Stimulated activated CD4-positive, alpha-beta T cell treated with anti-CD3 and anti-CD28 coated beads, Interleukin-1b, Interleukin-23, amount 100 ng/mL, for 4 hours (primary cell): ENCODE data around the gene TBL1XR1.
"Not testable (repeated sequence)": the region's sequence is repeated elsewhere in the genome, so short reads cannot be mapped to it uniquely, and the experiment has no call there.

Experiments used
- DNase-seq, 2 donors: peaks; one replicate each; pipeline ENCODE4 v3.0.0-alpha.2; 2020; ENCODE audit warnings: low read depth in 2 of 2

Gene TBL1XR1

DNA sequence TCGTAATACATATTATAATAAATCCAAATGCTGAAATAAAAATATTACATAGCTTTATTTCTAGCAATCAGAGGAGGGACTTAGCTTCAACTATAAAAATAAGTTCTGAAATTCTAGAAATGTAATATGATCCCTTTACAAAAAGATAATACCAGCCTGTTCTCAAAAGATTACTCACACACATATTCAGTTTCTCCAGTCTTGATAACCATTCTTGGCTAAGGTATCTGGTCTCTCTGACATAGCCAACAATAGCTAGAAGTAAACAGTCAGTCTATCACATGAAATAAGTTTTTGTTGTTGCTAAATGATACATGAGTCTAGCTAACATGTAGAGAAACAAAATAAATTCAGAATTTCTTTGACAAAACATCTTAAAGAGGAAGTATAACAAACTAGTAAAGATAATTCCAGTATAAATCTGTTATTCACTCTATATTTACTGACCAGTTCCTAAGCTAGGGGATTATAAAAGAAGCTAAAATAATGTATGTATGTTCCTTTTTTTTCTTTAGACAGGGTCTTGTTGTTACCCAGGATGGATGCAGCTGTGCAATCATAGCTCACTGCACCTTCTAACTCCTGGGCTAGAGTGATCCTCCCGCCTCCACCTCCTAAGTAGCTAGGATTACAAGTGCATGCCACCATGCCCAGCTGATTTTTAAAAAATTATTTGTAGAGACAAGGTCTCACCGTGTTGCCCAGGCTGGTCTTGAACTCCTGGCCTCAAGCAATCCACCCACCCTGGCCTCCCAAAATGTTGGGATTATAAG, 170.6 kb downstream of the TBL1XR1 start:
- no peak for DNase-seq

DNA sequence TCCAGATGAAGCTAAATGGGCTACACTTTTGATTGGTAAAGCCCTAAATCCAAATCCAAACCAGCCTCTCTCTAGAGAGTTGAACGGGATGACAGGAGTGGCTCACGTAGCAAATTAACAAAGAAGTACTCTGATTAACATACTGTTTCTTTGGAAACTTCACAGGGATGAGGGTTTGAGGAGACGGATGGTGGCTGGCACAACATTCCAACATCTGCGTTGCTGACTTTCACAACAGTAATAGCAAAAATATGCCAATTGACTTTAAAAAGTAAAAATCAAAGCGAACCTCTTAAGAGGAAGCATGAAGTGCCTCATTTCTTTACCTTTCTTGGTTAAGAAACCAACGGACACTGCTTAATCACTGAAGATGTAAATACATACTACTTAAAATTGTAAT, 181.4 kb downstream of the TBL1XR1 start:
- DNase-seq = no peak

DNA sequence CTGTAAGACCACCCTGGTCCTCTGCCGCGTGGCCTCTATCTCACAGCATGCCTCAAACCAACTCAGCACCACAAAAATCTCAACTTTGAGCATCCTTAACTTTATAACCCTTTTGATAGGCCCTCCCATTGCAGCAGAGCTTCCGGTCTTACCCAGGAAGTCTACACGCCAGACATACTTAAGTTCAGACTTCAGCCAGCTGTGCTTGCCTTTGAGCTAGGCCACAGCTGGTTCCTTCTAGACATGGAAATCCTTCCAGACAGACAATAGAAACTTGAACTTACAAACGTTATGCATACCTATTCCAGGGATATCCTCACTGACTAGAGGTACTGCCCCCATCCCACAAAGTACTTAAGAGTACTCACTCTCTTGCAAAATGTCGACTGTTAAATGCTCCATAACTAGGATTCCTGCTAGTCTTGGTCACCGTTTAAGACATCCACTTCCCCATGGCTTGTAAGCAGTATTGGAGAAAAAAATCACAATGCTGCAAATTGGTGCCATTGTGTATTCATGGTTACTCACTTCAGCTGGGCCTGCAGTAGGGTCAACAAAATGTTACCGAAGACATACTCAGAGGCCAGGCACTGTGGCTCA, 183.5 kb downstream of the TBL1XR1 start:
- no peak for DNase-seq

- no peak for DNase-seq
Observed at GRCh38 chr3:177005718-177006405, 191.4 kb downstream of the TBL1XR1 start.

- DNase-seq = not testable (repeated sequence)
Observed at GRCh38 chr3:177000159-177000558, 197.1 kb downstream of the TBL1XR1 start.

DNA sequence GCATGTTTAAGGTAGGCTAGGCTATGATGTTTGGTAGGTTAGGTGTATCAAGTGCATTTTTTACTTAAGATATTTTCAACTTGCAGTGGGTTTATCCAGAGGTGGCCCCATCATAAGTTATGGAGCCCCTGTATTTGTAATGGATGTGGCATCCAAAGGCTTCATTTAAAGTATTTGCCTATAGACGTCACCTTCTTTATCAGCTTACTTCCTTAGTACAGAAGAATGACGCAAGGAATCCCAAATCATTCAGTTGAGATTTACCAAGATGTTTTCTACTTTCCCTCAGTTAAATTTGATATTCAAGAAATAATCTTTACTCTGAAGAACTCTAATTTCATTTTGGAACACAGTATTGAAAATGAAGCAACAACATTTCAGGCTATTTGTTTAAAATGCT, 201.3 kb downstream of the TBL1XR1 start:
- no peak for DNase-seq

GRCh38 chr3:176994891-176995781, 202.1 kb downstream of the TBL1XR1 start:
- no peak for DNase-seq

DNA sequence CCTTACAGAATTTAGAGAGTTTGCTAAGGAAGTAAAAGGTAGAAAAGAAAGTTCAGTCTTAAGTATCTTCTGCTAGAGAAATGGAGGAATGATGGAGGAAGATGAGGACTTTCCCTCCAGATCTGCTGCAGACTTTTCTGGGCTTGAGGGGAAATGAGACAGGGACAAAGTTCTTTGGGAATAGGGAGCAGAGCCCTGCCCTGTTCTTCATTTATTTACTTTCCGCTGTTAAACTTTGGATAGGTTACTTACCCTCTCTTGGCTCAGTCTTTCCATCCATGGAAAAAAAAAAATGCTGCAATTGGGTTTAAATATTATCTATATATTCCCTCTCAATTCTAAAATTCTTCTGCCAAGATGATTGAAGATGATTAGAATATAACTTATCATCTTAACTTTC, 202.9 kb downstream of the TBL1XR1 start:
- DNase-seq = no peak

GRCh38 chr3:176992978-176993377, 204.3 kb downstream of the TBL1XR1 start:
- DNase-seq = no peak

GRCh38 chr3:176992565-176992964, 204.7 kb downstream of the TBL1XR1 start:
- DNase-seq = no peak

DNA sequence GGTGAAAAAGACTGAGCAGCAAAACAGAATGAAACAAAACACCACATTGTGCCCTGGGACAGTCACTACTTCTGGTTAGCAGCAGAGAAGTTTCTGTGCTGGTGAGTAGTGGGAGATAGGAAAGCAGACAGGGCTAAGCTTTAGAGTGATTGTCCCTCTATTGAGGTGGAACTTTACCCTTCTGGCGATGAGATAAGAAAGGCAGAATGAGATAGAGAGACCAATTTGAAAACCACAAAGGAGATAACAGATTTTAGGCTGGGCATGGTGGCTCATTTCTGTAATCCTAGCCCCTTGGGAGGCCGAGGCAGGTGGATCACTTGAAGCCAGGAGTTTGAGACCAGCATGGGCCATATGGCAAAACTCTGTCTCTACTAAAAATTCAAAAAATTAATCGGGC, 208.5 kb downstream of the TBL1XR1 start:
- no peak for DNase-seq

GRCh38 chr3:176987901-176988650, 209.2 kb downstream of the TBL1XR1 start:
- DNase-seq = no peak

DNA sequence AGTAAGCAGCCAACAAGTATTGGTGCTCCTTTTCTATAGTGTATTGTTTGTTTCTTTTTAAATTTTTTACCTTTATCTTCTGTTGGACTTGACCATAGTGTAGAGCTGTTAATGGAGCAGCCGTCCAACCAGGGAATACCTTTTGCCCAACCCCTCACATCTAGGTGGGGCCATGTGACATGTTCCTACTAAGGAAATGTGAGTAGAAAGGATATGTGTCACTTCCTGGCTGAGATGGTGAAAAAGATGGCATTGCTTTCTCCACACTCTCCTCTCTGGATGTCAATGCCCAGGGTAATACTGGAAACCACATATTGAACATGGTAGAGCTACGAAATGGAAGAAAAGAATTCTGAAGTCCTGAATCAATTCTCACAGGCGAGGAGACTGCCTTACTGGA, 218.8 kb downstream of the TBL1XR1 start:
- no peak for DNase-seq

- DNase-seq = no peak
Observed at GRCh38 chr3:176977331-176977730, 220.0 kb downstream of the TBL1XR1 start.

DNA sequence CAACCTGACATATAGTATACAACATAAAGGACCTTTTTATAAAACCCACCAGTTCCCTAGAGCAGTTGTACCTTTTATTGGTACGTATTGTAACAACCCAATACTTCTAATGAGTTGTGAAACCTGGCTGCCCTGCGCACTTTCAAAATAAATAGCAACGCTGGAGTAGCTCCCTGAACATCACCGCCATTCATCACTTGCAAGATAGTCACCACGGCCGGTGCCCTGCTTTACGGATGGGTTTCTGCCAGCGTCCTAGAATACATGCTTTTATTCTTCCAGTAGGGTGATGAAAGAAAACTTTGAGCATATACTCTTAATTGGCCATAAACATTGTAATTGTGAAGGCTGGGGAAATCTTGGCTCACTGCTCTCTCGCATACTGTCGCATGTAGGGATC, 220.7 kb downstream of the TBL1XR1 start:
- no peak for DNase-seq

GRCh38 chr3:176974279-176974678, 223.0 kb downstream of the TBL1XR1 start:
- no peak for DNase-seq

DNA sequence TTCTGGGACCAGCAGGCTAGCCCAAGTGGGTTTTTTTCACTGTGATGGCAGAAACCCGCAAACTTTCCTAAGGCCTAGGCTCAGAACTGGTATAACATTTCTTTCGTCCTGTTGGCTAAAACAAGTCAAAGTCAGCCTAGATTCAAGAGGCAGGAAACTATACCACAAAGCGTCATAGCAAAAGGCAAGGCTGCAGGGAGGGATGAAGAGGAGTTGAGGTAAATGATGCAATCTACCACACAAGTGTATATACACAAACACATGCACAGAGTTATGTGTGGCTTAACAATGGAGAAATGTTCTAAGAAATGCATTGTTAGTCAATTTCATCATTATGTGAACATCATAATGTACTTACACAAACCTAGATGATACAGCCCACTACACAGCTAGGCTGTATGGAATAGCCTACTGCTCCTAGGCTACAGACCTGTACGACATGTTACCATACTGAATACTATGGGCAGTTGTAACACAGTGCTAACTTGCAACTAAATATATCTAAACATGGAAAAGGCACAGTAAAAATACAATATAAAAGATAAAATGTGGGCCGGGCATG, 225.6 kb downstream of the TBL1XR1 start:
- DNase-seq = no peak

- DNase-seq = no peak
Observed at GRCh38 chr3:176970770-176971169, 226.5 kb downstream of the TBL1XR1 start.

DNA sequence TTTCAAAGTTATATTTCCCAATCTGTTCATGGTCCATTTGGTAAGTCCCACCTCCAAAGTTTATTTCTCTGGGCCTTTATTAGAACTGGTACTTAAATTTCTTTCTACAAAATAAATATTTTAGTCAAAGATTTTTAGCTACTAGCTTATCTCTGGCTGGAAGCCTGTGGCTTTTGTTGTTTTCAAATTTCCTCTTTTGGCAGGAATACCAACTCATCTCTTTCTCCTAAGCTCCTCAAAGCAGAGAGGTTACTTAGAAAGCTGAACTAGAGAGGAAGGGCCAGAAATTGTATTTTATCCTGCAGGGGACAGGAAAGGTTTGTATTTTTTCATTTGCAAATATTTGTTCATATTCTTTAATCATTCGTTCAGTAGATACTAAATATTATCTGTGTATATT, 227.8 kb downstream of the TBL1XR1 start:
- no peak for DNase-seq
